Measurements from ENCODE around the gene EN2. TPM values are rescaled to one million over a fixed set of nuclear protein-coding genes. Genes with fewer than 3 reads are reported as not detected.

Gene EN2
- total and polyA plus RNA-seq, 12 donors: 0.07 to 0.42 (median 0.13) TPM; not detected in 3

DNA sequence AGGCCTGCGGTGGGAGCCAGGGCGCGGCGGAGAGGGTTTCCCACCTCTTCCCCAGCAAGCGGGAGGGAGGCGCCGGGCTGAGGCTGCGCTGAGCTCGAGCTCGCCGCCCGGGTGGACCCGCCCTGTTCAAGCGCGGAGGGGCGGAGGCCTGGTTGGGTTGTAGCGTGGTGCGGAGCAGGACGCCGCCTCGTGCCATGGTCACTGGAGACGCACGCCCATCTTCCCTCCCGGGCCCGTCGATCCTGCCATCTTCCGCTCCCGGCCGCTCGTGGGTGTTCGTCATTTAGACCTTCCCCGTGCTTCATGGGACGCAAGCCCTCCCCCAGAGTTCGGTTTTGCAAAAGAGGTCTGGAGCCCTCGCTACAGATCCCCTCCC lies 9.3 kb upstream of the EN2 start:
- no peak for DNase-seq
- TF ChIP-seq, protein P1, sequence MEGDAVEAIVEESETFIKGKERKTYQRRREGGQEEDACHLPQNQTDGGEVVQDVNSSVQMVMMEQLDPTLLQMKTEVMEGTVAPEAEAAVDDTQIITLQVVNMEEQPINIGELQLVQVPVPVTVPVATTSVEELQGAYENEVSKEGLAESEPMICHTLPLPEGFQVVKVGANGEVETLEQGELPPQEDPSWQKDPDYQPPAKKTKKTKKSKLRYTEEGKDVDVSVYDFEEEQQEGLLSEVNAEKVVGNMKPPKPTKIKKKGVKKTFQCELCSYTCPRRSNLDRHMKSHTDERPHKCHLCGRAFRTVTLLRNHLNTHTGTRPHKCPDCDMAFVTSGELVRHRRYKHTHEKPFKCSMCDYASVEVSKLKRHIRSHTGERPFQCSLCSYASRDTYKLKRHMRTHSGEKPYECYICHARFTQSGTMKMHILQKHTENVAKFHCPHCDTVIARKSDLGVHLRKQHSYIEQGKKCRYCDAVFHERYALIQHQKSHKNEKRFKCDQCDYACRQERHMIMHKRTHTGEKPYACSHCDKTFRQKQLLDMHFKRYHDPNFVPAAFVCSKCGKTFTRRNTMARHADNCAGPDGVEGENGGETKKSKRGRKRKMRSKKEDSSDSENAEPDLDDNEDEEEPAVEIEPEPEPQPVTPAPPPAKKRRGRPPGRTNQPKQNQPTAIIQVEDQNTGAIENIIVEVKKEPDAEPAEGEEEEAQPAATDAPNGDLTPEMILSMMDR (IDR thresholded peaks at IDR 0.05): no peak
- no peak for TF ChIP-seq POLR2A (IDR thresholded peaks at IDR 0.05)
- H3K9me3 ChIP-seq (replicated peaks in 1 of 3): no peaks in the 10 kb centered on the region
- WGBS, 4 donors: 0 to 5% (median 2%) methylated on average over 4 to 35 of the region's 35 CpGs
- no peaks in the 10 kb centered on the region for H3K4me1 ChIP-seq (replicated peaks in 1 of 2)
- peaks cover 64% of the 10 kb centered on the region for H3K27me3 ChIP-seq
- intact Hi-C loops (cut with DNase I): no loop called here
- no peak overlapping the region for H3K4me3 ChIP-seq
- no peak overlapping the region for H3K27ac ChIP-seq
- H3K36me3 ChIP-seq (replicated peaks in 1 of 2): no peaks in the 10 kb centered on the region

DNA sequence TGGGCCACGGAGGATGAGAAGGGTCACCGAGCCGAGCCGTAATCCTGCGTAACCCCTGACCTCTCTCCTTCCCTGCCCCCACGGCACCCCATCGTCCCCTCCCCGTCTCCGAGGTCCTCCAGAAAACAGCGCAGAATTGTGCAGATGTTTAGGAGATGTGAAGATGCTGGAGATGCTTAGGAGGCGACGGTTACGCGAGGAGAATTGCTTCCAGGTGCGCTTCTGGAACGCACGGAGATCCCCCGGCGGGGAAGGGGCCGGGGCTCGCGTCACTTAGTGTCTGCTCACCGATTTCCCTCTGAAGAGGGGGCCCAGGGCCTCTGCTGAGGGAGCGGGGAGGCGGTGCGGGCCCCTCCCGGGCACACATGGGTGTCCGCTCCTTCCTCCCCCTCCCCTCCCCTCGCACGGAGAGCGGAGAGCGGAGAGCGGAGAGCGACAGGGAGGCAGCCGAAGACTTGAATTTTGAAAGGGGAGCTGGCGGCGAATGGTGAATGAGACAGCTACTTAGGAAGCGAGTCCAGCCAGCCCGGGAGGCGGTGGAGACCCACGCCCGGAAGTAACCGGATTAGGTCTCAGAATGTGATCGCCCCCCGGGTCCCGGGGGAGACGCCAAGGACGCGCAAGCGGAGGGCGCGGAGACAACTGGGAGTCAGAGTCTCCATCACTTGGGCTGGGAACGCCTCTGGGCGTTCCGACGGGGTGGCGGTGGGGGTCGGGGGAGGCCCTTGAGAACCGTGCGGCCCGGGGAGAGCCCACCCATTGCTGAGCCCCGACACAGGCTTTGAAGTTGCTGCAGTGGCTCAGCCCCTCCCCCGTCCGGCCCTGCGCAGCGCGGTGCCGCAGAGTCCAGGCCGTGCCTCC lies 8.7 kb upstream of the EN2 start:
- TF ChIP-seq POLR2A (IDR thresholded peaks at IDR 0.05): no peak
- TF ChIP-seq, protein P1 (IDR thresholded peaks at IDR 0.05): no peak
- intact Hi-C loops (cut with DNase I): no loop called here
- no peak overlapping the region for H3K4me3 ChIP-seq
- no peak for DNase-seq
- no peaks in the 10 kb centered on the region for H3K9me3 ChIP-seq (replicated peaks in 1 of 3)
- H3K27ac ChIP-seq: no peak overlapping the region
- H3K36me3 ChIP-seq (replicated peaks in 1 of 2): no peaks in the 10 kb centered on the region
- peaks cover 70% of the 10 kb centered on the region for H3K27me3 ChIP-seq
- no peaks in the 10 kb centered on the region for H3K4me1 ChIP-seq (replicated peaks in 1 of 2)
- WGBS, 4 donors: 2 to 5% (median 3%) methylated on average over 17 to 69 of the region's 69 CpGs

DNA sequence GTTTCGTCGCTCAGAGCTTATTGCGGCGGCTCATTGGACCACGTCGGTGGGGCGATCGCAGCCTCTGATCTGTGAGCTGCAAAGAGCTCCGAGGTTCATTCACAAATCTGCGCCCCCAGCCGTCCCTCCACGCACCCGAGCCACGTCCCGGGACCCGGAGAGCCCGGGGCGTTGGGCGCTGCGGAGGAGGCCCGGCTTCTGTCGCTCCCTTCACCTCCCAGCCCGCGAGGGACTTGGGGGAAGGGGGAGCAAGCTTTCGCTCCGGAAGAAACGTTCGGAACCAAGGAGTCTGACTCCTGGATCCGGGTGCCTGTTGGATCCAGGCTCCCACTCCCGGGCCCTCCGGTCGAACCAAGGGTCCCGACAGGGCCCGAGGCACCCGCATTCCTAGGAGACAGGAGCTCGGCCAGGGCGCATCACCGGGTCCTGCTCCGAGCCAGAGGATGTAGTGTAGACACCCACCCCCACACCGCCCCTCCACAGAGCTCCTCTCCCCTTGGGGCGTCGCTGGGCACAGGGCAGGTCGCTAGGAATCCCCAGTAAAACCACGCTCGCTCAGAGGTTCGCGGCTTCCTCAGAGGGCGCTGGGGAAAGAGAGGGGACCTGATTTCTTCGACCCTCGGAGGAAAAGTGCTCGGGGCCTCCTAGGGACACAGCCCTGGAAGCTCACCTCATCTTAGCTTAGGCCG lies 7.9 kb upstream of the EN2 start:
- DNase-seq: no peak

GRCh38 chr7:155450558-155450969 lies 7.4 kb upstream of the EN2 start:
- Histone ChIP-seq H3K27me3 (peaks cover 84% of the 10 kb centered on the region), H3K27ac (no peak overlapping the region), H3K9me3 (replicated peaks in 1 of 3) (no peaks in the 10 kb centered on the region), H3K4me3 (no peak overlapping the region), H3K36me3 (replicated peaks in 1 of 2) (no peaks in the 10 kb centered on the region), H3K4me1 (replicated peaks in 1 of 2) (peaks cover 0 to 4% of the 10 kb centered on the region in 2 donors)
- no peak for DNase-seq
- intact Hi-C loops (cut with DNase I): no loop called here
- TF ChIP-seq POLR2A (IDR thresholded peaks at IDR 0.05): no peak
- TF ChIP-seq, protein P1 (IDR thresholded peaks at IDR 0.05): no peak
- WGBS, 4 donors: 0 to 4% (median 2%) methylated on average over 1 to 24 of the region's 24 CpGs

More for the DNA sequence above, 7.9 kb upstream of the EN2 start:
- 1 to 3% (median 3%) methylated on average over 14 to 52 of the region's 52 CpGs for WGBS, 4 donors
- intact Hi-C loops (cut with DNase I): no loop called here
- peaks cover 78% of the 10 kb centered on the region for H3K27me3 ChIP-seq
- H3K4me3 ChIP-seq: no peak overlapping the region
- peaks cover 0 to 4% of the 10 kb centered on the region in 2 donors for H3K4me1 ChIP-seq (replicated peaks in 1 of 2)
- TF ChIP-seq, protein P1 (IDR thresholded peaks at IDR 0.05): no peak
- TF ChIP-seq POLR2A (IDR thresholded peaks at IDR 0.05): no peak
- H3K27ac ChIP-seq: no peak overlapping the region
- H3K9me3 ChIP-seq (replicated peaks in 1 of 3): no peaks in the 10 kb centered on the region
- H3K36me3 ChIP-seq (replicated peaks in 1 of 2): no peaks in the 10 kb centered on the region

Measured in adrenal gland (tissue), 12 donors.